Hindlimb muscle (tissue), 1 donor: ENCODE results near the gene TAF9B. TPM values are rescaled to one million over a fixed set of nuclear protein-coding genes. Genes with fewer than 3 reads are reported as not detected.
"Not testable (repeated sequence)": the region's sequence is repeated elsewhere in the genome, so short reads cannot be mapped to it uniquely, and the experiment has no call there.

Experiments
- DNase-seq: peaks from one replicate; pipeline ENCODE4 v3.0.0-alpha.2; 2013
- polyA plus RNA-seq: library from polyadenylated mRNA; unstranded; fragments of 120-200 nt; gene quantifications from one replicate; pipeline ENCODE4 v1.2.1, GENCODE V29; 2013; ENCODE audit not compliant: insufficient read length

The TAF9B gene, protein sequence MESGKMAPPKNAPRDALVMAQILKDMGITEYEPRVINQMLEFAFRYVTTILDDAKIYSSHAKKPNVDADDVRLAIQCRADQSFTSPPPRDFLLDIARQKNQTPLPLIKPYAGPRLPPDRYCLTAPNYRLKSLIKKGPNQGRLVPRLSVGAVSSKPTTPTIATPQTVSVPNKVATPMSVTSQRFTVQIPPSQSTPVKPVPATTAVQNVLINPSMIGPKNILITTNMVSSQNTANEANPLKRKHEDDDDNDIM
- 26.3 TPM for polyA plus RNA-seq

DNA sequence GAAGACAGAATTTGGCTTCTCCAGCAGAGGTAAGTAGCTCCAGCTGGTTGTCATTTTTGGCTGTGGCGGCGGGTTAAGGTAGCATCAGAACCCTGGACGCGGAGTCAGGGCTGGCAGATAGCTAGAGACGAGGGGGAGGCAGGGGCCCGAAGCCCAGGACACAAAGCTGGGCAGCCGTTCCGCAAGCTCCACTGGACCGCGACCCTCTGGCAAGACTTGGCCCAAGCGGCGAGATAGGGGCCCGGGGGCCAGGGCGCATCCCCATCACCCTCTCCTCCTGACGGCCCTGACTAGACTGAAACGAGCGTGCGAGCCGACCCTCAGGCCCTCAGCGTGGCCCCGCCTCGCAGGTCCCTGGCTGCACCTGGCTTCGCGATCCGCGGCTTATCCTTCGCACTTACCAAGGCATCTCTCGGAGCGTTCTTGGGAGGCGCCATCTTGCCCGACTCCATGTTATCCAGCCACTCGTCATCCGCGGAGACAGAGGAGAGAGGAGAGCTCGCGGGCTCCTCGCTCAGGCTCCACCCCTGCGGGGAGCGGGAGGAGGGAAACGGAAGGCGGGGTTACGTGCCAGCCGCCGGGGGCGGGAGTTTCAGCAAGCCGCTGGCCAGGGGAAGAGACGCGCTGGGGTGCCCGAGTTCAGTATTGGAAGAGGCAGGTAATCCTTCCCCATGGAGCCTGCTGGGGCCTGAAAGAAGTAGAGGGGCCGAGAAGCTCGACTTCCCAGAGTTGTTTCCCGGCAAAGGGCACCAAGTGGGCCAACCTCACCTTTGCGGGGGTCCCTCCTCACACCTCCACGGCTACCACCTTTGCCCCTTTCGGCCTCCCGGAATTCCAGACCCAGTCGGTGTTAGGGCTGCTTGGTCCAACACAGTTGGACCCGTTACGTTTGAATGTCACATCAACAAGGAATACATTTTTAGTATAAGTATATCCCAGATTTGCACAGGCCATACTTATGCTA, at the start of gene TAF9B:
TAF9B (minus strand) TSS at position 491 of the 964 bp plus-strand sequence; CDS start at position 452, 39 bp downstream.
- peak; percentile 84 for DNase-seq

DNA sequence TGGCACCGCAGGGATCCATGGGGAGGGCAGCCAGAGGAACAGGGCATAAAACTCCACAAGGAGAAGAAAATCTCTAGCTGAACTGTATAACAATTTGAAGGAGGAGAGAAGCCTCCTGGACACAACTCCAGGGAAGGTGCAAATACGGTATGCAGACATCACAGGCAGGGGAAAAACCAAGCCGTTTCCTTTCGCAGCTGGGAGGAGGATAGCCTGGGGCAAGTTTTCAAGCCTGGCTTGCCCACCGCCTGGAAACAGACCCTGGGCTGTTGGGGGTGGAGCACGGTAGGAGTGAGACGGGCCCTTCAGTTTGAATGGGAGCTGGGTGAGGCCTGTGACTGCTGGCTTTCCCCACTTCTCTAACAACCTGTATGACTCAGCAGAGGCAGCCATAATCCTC, 43.4 kb upstream of the TAF9B start:
- no peak for DNase-seq

DNA sequence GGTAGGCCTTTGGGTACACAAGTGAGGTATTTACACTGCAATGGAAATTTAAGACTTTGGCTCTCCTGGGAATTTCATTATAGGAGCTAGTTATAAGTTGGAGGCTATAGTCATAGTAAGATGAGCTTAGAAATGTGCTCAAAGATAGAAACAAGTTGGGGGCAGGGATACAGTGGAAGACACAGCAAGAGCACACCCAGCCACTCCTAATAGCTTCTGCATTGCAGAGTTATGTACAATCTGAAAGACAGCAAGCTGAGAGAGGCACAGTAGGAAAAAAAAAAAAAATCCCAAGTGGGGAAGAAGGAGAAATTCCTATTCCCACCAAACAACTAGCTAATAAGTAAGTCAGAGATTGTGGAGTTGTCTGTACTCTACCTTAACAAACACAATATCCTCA, 41.9 kb upstream of the TAF9B start:
- no peak for DNase-seq

DNA sequence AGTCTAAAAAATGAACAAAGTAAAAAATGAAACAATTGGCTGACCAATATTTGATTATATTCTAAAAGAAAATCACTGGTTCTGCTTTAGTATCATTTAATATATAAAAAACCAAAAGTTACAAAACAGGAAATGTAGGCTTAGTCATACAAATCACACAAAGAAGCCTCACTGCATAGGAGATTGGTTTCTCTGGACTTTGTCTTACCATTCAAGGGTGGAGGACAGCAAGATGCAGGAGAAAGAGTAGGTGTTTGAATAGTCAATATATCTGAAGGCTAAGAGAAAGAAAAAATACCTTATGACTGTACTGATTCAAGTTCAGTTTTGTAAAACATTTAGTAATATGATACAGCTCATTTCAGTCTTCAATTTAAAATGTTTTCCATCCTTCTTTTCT, 28.6 kb upstream of the TAF9B start:
- no peak for DNase-seq

DNA sequence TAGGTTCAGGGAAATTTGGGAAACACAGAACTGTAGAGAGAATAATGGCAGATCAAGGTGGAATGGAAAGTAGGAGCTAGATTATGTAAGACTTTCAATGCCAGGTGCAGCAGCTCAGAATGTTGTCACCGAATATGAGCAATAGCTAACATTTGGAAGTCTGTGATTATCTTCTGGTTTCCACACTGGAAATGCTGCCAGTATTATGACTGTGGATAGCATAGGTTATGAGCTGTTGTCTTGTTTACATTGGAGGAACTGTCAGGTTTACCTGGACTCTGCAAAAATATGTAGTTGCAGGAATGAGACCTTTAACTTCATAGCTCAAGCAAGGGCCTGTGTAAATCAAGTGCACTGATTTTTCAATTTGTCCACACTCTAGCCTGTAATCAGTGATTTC, 26.0 kb upstream of the TAF9B start:
- no peak for DNase-seq

DNA sequence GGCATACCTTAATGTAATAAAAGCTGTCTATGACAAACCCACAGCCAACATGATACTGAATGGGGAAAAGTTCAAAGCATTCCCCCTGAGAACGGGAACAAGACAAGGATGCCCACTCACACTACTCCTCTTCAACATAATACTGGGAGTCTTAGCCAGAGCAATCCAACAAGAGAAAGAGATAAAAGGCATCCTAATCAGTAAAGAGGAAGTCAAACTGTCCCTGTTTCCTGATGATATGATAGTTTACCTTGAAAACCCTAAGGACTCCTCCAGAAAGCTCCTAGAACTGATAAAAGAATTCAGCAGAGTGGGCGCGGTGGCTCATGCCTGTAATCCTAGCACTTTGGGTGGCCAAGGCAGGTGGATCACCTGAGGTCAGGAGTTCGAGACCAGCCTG, 23.7 kb upstream of the TAF9B start:
- not testable (repeated sequence) for DNase-seq

DNA sequence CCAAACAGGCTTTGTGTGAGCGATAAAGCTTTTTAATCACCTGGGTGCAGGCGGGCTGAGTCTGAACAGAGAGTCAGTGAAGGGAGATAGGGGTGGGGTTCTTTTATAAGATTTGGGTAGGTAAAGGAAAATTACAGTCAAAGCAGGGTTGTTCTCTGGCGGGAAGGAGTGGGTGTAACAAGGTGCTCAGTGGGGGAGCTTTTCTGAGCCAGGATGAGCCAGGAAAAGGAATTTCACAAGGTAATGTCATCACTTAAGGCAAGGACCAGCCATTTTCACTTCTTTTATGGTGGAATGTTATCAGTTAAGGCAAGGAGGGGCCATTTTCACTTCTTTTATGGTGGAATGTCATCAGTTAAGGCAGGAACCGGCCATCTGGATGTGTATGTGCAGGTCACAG, 21.3 kb upstream of the TAF9B start:
- DNase-seq = not testable (repeated sequence)

DNA sequence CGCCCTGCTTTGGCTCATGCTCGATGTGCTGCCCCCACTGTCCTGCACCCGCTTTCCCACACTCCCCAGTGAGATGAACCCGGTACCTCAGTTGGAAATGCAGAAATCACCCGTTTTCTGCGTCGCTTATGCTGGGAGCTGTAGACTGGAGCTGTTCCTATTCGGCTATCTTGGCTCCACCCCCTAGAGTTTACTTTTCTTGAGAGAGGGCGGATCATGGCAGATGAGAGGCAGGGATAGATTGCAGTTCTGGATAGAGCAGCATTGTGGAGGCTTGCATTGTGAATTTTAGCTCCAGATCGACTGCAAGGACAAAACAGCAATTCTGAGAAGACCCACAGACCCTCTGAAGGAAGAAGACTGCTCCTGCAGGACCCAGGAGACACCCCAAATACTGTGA, 18.4 kb upstream of the TAF9B start:
- not testable (repeated sequence) for DNase-seq

DNA sequence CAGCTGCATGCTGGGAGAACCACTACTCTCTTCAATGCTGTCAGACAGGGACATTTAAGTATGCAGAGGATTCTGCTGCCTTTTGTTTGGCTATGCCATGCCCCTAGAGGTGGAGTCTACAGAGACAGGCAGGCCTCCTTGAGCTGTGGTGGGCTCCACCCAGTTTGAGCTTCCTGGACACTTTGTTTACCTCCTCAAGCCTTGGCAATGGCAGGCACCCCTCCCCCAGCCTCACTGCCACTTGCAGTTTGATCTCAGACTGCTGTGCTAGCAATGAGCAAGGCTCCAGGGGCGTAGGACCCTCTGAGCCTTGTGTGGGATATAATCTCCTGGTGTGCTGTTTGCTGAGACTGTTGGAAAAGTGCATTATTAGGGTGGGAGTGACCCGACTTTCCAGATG, 17.9 kb upstream of the TAF9B start:
- not testable (repeated sequence) for DNase-seq

DNA sequence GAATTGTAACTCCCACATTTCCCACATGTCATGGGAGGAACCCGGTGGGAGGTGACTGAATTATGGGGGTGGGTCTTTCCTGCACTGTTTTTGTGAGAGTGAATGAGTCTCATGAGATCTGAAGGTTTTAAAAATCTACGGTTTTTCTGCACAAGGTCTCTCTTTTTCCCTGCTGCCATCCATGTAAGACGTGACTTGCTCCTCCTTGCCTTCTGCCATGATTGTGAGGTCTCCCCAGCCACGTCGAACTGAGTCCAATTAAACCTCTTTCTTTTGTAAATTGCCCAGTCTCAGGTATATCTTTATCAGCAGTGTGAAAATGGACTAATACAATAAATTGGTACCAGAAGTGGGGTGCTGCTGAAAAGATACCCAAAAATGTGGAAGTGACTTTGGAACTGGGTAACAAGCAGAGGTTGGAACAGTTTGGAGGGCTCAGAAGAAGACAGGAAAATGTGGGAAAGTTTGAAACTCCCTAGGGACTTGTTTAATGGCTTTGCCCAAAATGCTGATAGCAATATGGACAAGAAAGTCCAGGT, 7.6 kb upstream of the TAF9B start:
- DNase-seq = not testable (repeated sequence)

DNA sequence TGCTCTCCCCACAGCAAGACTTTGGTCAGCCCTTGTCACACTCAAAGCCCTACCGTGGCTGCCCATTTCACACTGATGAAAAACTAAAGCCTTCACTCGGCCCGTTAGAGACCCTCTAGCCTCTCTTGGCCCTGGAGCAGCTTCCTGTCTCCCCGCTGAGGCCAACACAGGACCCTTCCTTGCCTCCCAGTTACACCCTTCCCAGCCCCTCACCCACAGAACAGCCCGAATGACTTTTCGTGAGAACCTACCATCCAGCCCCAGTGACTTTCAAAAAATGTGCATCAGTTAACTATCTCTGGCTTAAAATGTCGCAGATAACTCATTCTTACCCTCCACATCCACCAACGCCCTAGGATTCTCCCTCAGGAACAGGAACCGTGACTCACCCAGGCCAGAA, 756 bp upstream of the TAF9B start:
- DNase-seq = no peak

DNA sequence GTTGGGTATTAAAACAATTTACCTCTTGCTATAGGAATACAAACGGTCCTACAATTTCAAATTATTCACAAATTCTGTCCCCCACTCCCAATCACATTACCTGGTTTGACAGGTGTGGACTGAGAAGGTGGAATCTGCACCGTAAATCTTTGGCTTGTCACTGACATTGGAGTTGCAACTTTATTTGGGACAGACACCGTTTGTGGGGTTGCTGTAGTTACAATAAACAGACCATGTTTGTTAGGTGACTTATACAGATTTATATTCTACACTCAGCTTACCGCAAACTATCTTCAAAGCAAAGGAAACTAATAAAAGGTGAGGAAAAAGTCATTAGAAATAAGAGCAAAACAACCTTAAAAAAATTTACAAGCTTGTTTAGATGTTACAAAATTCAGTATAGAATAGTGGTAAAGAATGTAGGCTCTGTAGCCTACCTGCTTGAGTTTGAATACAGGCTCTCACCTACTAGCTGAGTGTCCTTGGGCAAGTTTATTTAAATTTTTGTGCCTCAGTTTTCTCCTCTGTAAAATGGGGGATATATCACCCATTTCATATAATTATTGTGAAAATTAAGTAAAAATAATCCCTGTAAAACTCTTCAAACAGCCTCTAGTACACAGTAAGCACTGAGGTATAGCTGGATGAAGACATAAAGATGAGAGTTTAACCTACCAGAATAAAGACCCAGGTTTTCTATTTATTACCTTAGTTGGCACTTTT, 6.1 kb downstream of the TAF9B start:
- no peak for DNase-seq

DNA sequence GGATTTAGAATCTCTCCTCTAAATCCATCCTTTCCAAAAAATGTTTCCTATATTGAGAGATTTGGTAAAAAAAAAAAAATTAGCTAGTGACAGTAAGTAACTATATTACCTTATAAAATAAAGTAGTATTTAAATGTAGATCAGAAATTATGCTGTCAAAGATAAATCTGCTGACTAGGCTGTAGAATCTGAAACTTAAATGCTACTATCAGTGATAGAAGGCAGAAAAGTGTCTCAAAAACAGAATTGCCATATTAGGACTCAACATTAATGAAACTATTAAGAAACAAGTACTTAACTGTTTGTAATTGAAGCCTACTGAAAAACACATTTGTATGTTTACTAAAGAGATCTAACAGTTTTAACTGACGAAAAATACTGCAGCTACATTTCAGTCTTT, 8.3 kb downstream of the TAF9B start:
- DNase-seq = no peak

DNA sequence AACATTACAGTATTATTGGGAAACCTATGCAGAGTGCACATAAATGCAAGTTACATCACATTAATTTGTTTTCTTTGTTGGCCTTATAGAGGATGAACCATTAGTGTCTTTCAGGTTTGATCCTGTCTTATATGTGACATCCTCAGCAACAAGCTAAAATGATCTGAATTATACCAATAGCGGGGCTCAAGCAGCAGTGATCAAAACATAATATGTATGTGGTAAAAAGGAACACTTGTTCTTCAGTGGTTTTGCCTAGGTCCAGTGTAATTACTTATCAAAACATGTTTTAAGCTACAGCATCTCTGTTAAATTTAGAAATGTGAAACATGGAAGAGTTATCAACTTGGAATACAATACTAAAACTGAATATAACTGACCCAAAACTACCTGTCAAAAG, 9.1 kb downstream of the TAF9B start:
- no peak for DNase-seq

DNA sequence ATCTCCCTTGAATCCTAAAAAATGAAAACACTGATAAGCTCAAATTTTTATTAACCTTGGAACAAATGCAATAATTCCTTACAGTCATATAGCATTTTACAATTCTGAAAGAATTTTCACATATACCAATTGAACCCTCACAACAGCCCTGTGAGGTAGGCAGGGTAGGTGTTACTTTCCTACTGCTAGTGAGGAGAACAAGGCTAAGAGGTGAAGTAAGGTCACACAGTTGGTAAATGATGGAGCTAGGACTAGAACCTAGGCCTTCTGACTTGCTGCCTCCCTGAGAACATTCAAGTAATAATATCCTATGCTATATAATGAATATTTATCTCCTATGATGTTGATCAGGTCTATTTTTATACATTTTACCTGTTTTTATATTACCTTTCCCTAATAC, 9.7 kb downstream of the TAF9B start:
- DNase-seq = no peak

DNA sequence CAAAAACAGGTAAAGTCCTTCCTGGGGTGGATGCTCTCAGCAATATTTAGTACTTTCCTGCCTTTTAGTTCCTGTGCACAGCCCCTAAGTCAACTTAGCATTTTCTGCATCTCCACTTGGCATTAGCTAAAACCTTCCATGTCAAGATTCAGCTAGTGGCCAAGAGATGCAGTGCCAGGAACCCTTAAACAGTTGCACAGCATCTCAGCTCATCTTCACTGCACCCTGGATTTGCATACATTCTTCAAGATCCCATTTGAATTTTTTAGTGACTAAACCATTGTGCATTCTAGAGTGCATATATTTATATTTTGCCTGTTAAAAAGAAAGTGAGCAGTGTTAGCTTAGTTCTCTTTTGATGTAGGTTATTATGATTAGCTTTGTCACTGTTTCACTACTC, 13.7 kb downstream of the TAF9B start:
- not testable (repeated sequence) for DNase-seq

DNA sequence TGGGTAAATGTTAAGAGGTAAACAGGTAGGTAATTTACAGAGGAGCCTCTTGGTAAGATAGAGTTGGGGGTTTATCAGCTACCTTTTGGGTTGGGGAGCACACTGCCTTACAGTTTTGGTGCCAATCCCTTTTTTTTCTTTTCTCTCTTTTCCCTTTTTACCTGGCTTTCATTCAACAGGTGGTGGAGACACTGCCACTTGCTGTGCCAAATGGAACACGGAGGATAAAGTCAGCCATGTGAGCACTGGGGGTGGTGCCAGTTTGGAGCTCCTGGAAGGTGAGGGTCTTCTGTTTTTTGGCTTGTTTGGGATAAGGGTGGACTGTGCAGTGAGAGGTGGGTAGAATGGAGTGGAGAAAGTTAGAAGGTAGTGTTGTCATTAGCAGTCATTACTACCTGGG, 14.3 kb downstream of the TAF9B start:
- DNase-seq = no peak

DNA sequence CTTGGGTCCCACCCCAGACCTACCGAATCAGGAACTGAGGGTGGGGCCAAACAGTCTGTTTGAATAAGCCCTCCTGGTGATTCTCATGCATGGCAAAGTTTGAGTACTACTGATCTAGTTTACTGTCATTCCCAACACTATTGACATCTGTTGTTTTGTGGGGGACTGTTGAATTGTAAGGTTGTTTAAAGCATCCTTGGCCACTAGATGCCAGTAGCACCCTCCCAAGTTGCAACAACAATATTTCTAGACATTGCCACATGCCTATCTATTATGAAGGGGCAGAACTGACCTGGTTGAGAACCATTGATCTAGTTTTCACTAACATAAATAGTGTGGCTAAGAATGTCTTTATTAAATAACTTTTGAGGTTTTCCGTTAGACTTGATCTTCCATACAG, 15.1 kb downstream of the TAF9B start:
- no peak for DNase-seq

DNA sequence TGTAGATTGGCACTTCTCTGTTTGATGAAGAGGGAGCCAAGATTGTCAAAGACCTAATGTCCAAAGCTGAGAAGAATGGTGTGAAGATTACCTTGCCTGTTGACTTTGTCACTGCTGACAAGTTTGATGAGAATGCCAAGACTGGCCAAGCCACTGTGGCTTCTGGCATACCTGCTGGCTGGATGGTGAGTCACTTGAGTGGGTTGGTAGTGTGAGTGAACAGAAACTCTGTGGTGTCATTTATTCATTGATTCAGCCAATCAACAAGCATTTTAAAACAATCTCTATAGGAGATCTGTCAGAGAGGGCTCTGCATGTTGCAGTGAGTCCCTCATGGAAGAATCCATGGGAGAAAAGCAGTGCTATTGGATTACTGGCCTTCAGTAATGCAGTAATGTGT, 16.3 kb downstream of the TAF9B start:
- no peak for DNase-seq

DNA sequence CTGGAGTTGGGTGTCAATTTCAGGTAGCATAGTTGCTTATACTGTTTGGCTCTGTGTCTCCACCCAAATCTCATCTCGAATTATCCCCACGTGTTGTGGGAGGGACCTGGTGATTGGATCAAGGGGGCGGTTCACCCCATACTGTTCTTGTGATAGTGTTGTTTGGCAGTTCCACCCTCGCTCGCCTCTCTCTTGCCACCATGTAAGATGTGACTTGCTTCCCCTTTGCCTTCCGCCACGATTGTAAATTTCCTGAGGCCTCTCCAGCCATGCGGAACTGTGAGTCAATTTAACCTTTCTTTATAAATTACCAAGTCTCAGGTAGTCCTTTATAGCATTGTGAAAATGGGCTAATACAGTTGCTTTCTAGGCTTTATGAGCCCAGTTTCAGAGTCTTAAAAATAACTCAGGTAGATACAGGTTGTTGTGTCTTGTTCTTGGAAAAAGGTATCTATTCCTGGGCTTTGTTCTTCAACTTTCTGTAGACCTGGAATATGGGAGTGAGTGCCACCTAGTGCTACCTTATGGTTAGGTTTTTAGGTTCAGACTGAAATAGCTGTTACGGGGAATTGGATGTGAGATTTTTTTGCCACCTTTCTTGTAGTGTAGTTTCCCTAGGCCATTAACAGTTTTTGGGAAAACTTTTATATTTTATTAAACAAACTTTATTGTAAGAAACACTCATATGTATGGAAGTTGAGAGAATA, 19.8 kb downstream of the TAF9B start:
- DNase-seq = no peak

DNA sequence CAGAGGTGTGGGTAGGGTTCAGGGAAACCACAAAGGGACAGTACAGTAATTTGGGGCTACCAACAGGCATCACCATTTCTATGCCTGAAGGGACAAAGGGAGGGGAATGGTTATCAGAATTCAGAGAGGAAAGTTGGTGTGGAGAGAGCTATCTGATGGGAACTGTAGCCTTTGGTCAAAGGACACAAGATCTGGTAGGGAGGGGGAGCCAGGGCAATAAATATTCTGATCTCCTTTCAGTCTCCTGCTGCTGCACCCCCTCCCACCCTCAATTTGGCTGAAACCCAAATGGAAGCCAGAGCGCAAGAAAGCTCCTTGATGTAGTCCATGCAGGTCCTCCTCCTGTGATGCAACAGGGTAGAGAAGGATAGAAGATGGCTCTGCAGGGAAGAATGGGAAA, 20.8 kb downstream of the TAF9B start:
- no peak for DNase-seq

DNA sequence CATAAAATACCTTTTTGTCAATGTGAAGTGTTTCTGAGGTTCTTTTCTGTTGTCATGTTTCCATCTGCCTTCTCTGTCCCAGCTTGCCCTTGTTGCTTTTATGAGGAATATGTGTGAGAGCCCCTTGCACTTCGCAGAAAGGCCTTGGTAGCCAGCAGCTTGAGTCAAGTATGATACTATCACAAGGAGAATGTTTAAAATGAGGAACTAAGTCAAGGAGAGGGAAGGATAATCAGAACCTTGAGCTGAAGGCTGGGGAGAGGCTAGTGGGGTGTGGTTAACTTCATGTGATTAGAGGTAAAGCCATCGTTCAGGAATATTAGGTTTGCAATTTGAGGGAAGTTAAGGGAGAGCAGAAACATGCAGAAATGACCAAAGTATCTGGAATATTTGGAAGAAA, 22.7 kb downstream of the TAF9B start:
- no peak for DNase-seq
